Tibial artery (tissue), 4 donors: ENCODE data around the gene ABCA12.

Source experiments
- DNase-seq, 2 donors: peaks; one replicate each; pipeline ENCODE4 v3.0.0-alpha.2; 2019
- H3K27ac ChIP-seq, 2 donors: fragments of 200-600 bp; sonication (generic) in 1 of 2; 1 replicate in 1 of 2; 2 replicates in 1 of 2; pipeline ENCODE4 v1.5.1; 2018 to 2019; ENCODE audit warnings: mild to moderate bottlenecking in 1 of 2
- H3K27me3 ChIP-seq, 2 donors: fragments of 200-600 bp; sonication (generic) in 1 of 2; one replicate each; pipeline versions ENCODE4 v1.5.1 to v1.6.0; 2016 to 2019
- H3K36me3 ChIP-seq, 3 donors: fragments of 200-600 bp; sonication (generic) in 2 of 3; one replicate each; pipeline ENCODE4 v1.5.1; 2016 to 2019; ENCODE audit warnings: mild to moderate bottlenecking in 2 of 3
- H3K4me1 ChIP-seq, 4 donors: fragments of 200-600 bp; sonication (generic) in 2 of 4; 1 replicate in 3 of 4; 2 replicates in 1 of 4; pipeline ENCODE4 v1.5.1; 2016 to 2019
- H3K4me3 ChIP-seq, 2 donors: fragments of 200-600 bp; sonication (generic) in 1 of 2; 1 replicate in 1 of 2; 2 replicates in 1 of 2; pipeline ENCODE4 v1.5.1; 2018 to 2019; ENCODE audit warnings: mild to moderate bottlenecking in 2 of 2
- H3K9me3 ChIP-seq, 3 donors: fragments of 200-600 bp; sonication (generic) in 1 of 3; one replicate each; pipeline ENCODE4 v1.5.1; 2016 to 2019
- intact Hi-C: fragments of 100-400 bp; cut with DNase I; formaldehyde crosslinking; loops from one replicate; pipeline ENCODE4 v1.15.0; 2023; ENCODE audit warnings: low total_unique reads
- TF ChIP-seq, protein P1 (sequence below), 2 experiments: fragments of 200-600 bp in 1 of 2; fragments of 450-650 bp in 1 of 2; IDR thresholded peaks; one replicate each; pipeline ENCODE4 v1.5.1; 2017 to 2019; ENCODE audit warnings: antibody characterized with exemption in 2 of 2, mild to moderate bottlenecking in 1 of 2, moderate library complexity in 1 of 2

The ABCA12 gene

DNA sequence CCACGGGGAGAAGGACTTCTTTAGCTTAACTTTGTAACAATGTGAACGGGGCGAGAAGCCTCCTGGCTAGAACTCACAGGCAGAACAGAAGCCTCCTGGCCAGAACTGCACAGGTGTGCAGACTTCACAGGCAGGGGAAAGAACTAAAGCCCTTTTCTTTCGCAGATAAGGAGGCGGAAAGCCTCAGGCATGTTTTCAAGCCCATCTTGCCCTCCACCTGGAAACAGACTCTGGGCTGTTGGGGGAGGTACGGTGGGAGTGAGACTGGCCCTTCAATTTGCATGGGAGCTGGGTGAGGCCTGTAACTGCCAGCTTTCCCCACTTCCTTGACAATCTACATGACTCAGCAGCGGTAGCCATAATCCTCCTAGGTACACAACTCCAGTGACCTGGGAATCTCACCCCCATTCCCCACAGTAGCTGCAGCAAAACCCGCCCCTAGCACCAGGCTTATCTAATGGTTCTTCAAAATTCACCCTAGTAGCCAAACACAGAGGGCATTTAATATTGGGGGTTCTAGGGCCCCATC, 22.9 kb upstream of the ABCA12 start:
- no peak for DNase-seq
- Histone ChIP-seq H3K27me3 (no peaks in the 10 kb centered on the region), H3K4me3 (no peak overlapping the region), H3K36me3 (no peaks in the 10 kb centered on the region), H3K27ac (no peak overlapping the region), H3K4me1 (no peaks in the 10 kb centered on the region), H3K9me3 (no peaks in the 10 kb centered on the region)
- TF ChIP-seq, protein P1, sequence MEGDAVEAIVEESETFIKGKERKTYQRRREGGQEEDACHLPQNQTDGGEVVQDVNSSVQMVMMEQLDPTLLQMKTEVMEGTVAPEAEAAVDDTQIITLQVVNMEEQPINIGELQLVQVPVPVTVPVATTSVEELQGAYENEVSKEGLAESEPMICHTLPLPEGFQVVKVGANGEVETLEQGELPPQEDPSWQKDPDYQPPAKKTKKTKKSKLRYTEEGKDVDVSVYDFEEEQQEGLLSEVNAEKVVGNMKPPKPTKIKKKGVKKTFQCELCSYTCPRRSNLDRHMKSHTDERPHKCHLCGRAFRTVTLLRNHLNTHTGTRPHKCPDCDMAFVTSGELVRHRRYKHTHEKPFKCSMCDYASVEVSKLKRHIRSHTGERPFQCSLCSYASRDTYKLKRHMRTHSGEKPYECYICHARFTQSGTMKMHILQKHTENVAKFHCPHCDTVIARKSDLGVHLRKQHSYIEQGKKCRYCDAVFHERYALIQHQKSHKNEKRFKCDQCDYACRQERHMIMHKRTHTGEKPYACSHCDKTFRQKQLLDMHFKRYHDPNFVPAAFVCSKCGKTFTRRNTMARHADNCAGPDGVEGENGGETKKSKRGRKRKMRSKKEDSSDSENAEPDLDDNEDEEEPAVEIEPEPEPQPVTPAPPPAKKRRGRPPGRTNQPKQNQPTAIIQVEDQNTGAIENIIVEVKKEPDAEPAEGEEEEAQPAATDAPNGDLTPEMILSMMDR (IDR thresholded peaks at IDR 0.05) = no peak
- intact Hi-C loops = no loop called here

DNA sequence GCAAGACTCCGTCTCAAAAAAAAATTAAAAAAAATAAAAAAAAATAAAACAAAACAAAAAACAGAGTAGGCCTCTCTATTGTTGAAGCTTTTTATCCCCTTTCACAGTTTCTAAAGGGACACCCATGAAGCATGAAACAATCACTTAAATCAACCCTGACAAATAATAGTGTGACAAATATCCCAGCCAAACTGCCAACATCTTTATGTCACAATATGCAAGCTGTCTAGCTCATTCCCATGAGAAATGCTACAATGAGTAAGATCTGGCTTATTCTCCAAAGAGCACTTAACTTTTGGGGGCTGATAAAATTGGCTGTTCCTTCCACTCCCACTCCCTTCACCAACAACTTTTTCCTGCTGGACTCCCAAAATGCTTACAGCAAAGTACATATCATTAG, 21.7 kb upstream of the ABCA12 start:
- TF ChIP-seq, protein P1 (IDR thresholded peaks at IDR 0.05) = no peak
- H3K9me3 ChIP-seq = no peaks in the 10 kb centered on the region
- DNase-seq = no peak
- H3K27me3 ChIP-seq = no peaks in the 10 kb centered on the region
- no peak overlapping the region for H3K27ac ChIP-seq
- no peak overlapping the region for H3K4me3 ChIP-seq
- no peaks in the 10 kb centered on the region for H3K36me3 ChIP-seq
- intact Hi-C loops = no loop called here
- H3K4me1 ChIP-seq = no peaks in the 10 kb centered on the region

DNA sequence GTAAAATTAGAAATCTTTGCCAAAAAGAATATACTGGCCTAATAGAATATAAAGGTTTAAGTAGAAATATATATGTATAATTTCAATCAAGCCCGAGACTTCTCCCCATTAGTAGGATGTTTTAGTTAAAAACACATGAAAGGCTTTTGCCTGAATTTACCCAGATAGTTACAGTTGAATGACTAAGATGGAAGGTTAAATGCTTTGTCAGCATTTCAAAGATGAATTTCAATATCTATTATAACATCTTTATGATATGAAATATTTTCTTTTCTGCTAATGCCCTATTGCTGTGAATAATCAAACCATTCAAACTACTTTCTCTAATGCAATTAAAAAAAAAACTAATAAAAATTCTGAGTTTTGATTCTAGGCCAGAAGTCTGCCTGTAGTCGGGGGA, 18.0 kb upstream of the ABCA12 start:
- TF ChIP-seq, protein P1 (IDR thresholded peaks at IDR 0.05) = no peak
- Histone ChIP-seq H3K4me1 (no peaks in the 10 kb centered on the region), H3K36me3 (no peaks in the 10 kb centered on the region), H3K4me3 (no peak overlapping the region), H3K27ac (no peak overlapping the region), H3K27me3 (no peaks in the 10 kb centered on the region), H3K9me3 (no peaks in the 10 kb centered on the region)
- DNase-seq = no peak
- intact Hi-C loops = no loop called here

DNA sequence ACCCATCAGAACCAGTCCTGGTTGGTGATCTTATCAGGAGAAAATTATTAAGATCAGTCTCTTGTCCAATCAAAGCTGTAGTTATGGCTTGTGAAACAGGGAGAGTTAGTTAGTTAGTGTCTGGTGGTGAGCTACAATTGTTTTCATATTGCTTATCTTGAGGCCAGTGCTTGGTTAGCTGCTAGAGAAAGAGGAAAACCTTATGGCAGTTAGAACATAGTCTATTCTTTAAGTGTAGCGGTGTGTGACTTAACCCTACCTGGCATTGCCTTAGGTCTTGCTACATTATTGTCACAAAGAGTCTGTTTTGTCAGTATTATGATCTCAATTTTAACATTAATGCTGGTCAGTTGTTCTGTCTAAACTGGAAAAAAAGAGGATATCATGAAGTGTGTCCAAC, 11.5 kb upstream of the ABCA12 start:
- no peaks in the 10 kb centered on the region for H3K36me3 ChIP-seq
- TF ChIP-seq, protein P1 (IDR thresholded peaks at IDR 0.05) = no peak
- H3K27me3 ChIP-seq = no peaks in the 10 kb centered on the region
- no peaks in the 10 kb centered on the region for H3K9me3 ChIP-seq
- no peak overlapping the region for H3K27ac ChIP-seq
- H3K4me1 ChIP-seq = no peaks in the 10 kb centered on the region
- intact Hi-C loops = no loop called here
- DNase-seq = no peak
- no peak overlapping the region for H3K4me3 ChIP-seq

DNA sequence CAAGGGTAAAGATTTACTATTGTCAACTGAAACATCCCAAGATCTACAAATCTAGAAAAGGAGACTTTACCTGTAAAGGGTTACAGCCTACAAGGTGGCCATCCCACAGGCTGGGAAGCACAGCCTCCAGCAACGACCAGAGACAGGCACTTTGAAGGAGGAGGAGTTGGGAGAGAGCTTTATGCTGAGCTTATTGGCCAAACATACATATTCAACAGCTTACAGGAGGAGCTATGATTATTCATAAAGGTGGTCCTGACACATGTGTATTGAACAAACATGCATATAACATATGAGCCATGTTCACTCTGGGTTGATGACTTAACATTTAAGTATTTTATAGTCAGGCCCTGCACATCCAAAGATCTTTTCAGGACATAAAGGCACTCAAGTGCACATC, 11.1 kb upstream of the ABCA12 start:
- intact Hi-C loops = no loop called here
- H3K4me1 ChIP-seq = no peaks in the 10 kb centered on the region

More for the DNA sequence above, 11.1 kb upstream of the ABCA12 start:
- Histone ChIP-seq H3K9me3 (no peaks in the 10 kb centered on the region), H3K27ac (no peak overlapping the region), H3K4me3 (no peak overlapping the region), H3K27me3 (no peaks in the 10 kb centered on the region), H3K36me3 (no peaks in the 10 kb centered on the region)
- DNase-seq = no peak
- TF ChIP-seq, protein P1 (IDR thresholded peaks at IDR 0.05) = no peak
